ENCODE measurements around the gene ANKLE1. TPM values are rescaled to one million over a fixed set of nuclear protein-coding genes. Genes with fewer than 3 reads are reported as not detected.

ANKLE1 gene
- total and polyA plus RNA-seq, 2 donors (not counting 1 experiment from before 2014, with no cell fraction given) = 0.08 to 0.17 TPM

DNA sequence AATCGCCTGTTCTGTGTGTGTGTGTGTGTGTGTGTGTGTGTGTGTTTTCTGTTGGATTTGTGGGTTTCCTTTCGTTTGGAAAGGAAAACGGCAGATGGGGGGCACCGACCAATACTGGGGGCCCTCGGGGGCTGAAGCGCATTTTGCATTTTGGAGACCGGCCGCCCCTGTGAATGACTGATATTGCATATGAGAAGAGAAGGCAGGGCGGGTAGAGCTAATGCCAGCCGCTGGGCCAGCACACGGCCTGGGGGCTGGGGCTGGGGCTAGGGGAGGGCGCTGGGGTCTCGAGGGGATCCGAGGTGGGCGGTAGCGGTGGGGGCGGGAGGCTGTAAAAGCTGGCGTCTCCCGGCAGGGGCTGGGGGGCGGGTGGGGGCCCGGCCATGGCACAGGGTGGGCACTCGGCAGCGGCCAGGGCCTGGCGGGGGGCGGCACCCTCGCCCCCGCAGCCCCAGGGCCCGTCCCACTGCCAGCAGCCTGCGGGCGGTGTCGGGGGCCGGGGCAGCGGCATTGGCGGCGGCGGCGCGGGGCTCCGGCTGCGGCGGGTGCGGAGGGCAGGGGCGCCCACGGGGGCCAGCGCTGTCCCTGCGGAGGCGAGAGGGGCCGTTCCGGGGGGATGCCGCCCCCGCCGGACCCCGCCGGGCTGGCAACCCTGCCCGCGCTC lies 41.7 kb downstream of the ANKLE1 start:
- H3K4me1 ChIP-seq (ENCODE audit: control insufficient read depth, extremely low read depth, insufficient read depth, low read length) = no peaks in the 10 kb centered on the region
- no peaks in the 10 kb centered on the region for H3K27me3 ChIP-seq (ENCODE audit: control insufficient read depth, insufficient read depth, low read length)
- no peaks in the 10 kb centered on the region for H3K79me2 ChIP-seq (ENCODE audit: control insufficient read depth, insufficient read depth, low read length)
- H4K20me1 ChIP-seq (ENCODE audit: control insufficient read depth, extremely low read depth, insufficient read depth, low read length) = no peaks in the 10 kb centered on the region
- H3K4me3 ChIP-seq (replicated peaks in 1 of 4; ENCODE audit: control extremely low read depth in 1 of 4, insufficient read depth in 1 of 4, low read depth in 3 of 4, low read length in 4 of 4) = no peak overlapping the region
- H3K36me3 ChIP-seq (ENCODE audit: control insufficient read depth, insufficient read depth, low read length) = peaks cover 26% of the 10 kb centered on the region
- H3K4me2 ChIP-seq (ENCODE audit: extremely low read depth, insufficient read depth, low read length) = no peak overlapping the region
- no peak for DNase-seq (ENCODE audit: low read depth in 2 of 2)
- no peak overlapping the region for H3K27ac ChIP-seq (ENCODE audit: insufficient read depth, low read length)
- no peak for TF ChIP-seq EZH2 (IDR thresholded peaks at IDR 0.05; ENCODE audit: low read length, missing control alignments)
- TF ChIP-seq, protein P1, sequence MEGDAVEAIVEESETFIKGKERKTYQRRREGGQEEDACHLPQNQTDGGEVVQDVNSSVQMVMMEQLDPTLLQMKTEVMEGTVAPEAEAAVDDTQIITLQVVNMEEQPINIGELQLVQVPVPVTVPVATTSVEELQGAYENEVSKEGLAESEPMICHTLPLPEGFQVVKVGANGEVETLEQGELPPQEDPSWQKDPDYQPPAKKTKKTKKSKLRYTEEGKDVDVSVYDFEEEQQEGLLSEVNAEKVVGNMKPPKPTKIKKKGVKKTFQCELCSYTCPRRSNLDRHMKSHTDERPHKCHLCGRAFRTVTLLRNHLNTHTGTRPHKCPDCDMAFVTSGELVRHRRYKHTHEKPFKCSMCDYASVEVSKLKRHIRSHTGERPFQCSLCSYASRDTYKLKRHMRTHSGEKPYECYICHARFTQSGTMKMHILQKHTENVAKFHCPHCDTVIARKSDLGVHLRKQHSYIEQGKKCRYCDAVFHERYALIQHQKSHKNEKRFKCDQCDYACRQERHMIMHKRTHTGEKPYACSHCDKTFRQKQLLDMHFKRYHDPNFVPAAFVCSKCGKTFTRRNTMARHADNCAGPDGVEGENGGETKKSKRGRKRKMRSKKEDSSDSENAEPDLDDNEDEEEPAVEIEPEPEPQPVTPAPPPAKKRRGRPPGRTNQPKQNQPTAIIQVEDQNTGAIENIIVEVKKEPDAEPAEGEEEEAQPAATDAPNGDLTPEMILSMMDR (conservative IDR thresholded peaks at IDR 0.05 in 1 of 2, IDR thresholded peaks at IDR 0.05 in 1 of 2; ENCODE audit: low read depth in 1 of 2, low read length in 2 of 2) = no peak
- no peak overlapping the region for H2AFZ ChIP-seq (ENCODE audit: low read length)
- H3K9ac ChIP-seq (ENCODE audit: insufficient read depth, low read length) = no peak overlapping the region
- H3K9me3 ChIP-seq (ENCODE audit: control insufficient read depth, insufficient read depth, low read depth, low read length) = no peaks in the 10 kb centered on the region

DNA sequence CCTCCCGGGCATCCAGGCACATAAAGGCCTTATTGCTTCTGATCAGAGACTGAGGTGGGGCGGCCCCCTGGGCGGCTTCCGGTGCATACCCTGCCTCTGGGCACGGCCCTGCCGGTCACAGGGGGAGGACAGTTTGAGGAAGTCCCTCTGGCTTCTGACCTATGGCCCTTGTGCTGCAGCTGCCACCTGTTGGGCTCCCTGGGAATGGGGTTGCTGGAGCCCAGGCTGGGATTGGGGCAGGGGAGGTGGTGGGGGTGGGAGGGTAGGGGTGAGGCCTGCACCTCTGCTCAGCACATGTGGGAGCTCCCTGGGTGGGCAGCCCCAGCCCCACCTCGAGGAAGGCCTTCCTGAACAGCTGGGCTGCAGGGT lies 42.2 kb downstream of the ANKLE1 start:
- TF ChIP-seq, protein P1 (conservative IDR thresholded peaks at IDR 0.05 in 1 of 2, IDR thresholded peaks at IDR 0.05 in 1 of 2; ENCODE audit: low read depth in 1 of 2, low read length in 2 of 2) = no peak
- TF ChIP-seq EZH2 (IDR thresholded peaks at IDR 0.05; ENCODE audit: low read length, missing control alignments) = no peak

DNA sequence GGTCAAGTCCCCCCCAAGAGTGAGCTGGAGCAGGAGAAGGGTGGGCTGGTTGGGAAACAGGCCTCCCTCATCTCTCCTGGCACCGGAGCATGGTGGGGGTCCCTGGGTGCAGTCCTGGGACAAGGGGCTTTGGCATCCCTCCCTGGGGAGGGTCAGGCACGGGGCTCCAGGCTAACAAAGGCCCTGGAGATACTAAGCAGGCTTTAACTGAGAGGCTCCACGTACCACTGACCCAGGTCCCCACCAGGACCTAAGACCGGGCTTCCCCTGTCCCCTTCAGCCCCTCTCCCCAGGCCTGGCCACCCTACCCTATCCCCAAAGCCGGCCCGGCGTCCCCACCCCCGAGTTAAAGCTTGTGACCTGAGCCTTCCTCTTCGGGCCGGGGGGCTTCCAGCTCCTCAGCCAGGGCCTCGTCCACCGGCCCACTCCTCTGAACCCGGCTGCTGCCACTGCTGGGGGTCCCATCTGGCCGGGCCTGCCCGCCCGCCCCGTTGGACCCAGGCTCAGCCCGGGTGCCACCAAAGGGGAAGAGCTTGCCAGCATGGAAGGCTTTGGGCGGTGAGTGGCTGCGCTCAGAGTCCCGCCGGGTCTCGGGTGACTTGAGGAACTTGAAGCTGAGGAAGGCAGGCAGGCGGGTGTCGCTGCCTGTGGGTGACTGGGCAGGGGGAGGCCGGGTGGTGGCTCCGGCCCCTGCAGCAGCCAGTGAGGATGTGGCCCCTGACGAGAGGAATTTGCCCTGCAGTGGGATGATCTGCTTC lies 42.8 kb downstream of the ANKLE1 start:
- TF ChIP-seq, protein P1 (conservative IDR thresholded peaks at IDR 0.05 in 1 of 2, IDR thresholded peaks at IDR 0.05 in 1 of 2; ENCODE audit: low read depth in 1 of 2, low read length in 2 of 2) = no peak
- no peak for TF ChIP-seq EZH2 (IDR thresholded peaks at IDR 0.05; ENCODE audit: low read length, missing control alignments)
- H3K9me3 ChIP-seq (ENCODE audit: control insufficient read depth, insufficient read depth, low read depth, low read length) = no peaks in the 10 kb centered on the region
- no peaks in the 10 kb centered on the region for H3K4me1 ChIP-seq (ENCODE audit: control insufficient read depth, extremely low read depth, insufficient read depth, low read length)
- no peaks in the 10 kb centered on the region for H3K79me2 ChIP-seq (ENCODE audit: control insufficient read depth, insufficient read depth, low read length)
- H3K4me2 ChIP-seq (ENCODE audit: extremely low read depth, insufficient read depth, low read length) = no peak overlapping the region
- no peak overlapping the region for H2AFZ ChIP-seq (ENCODE audit: low read length)
- H3K4me3 ChIP-seq (replicated peaks in 1 of 4; ENCODE audit: control extremely low read depth in 1 of 4, insufficient read depth in 1 of 4, low read depth in 3 of 4, low read length in 4 of 4) = no peak overlapping the region
- H4K20me1 ChIP-seq (ENCODE audit: control insufficient read depth, extremely low read depth, insufficient read depth, low read length) = no peaks in the 10 kb centered on the region
- no peak overlapping the region for H3K27ac ChIP-seq (ENCODE audit: insufficient read depth, low read length)
- no peaks in the 10 kb centered on the region for H3K27me3 ChIP-seq (ENCODE audit: control insufficient read depth, insufficient read depth, low read length)
- no peak overlapping the region for H3K9ac ChIP-seq (ENCODE audit: insufficient read depth, low read length)
- peaks cover 21% of the 10 kb centered on the region for H3K36me3 ChIP-seq (ENCODE audit: control insufficient read depth, insufficient read depth, low read length)
- no peak for DNase-seq (ENCODE audit: low read depth in 2 of 2)

More for the DNA sequence above, 42.2 kb downstream of the ANKLE1 start:
- H3K4me3 ChIP-seq (replicated peaks in 1 of 4; ENCODE audit: control extremely low read depth in 1 of 4, insufficient read depth in 1 of 4, low read depth in 3 of 4, low read length in 4 of 4) = no peak overlapping the region
- no peaks in the 10 kb centered on the region for H3K79me2 ChIP-seq (ENCODE audit: control insufficient read depth, insufficient read depth, low read length)
- H4K20me1 ChIP-seq (ENCODE audit: control insufficient read depth, extremely low read depth, insufficient read depth, low read length) = no peaks in the 10 kb centered on the region
- H3K36me3 ChIP-seq (ENCODE audit: control insufficient read depth, insufficient read depth, low read length) = peaks cover 25% of the 10 kb centered on the region
- no peak for DNase-seq (ENCODE audit: low read depth in 2 of 2)
- no peak overlapping the region for H3K9ac ChIP-seq (ENCODE audit: insufficient read depth, low read length)
- no peak overlapping the region for H2AFZ ChIP-seq (ENCODE audit: low read length)
- H3K9me3 ChIP-seq (ENCODE audit: control insufficient read depth, insufficient read depth, low read depth, low read length) = no peaks in the 10 kb centered on the region
- H3K4me2 ChIP-seq (ENCODE audit: extremely low read depth, insufficient read depth, low read length) = no peak overlapping the region
- no peak overlapping the region for H3K27ac ChIP-seq (ENCODE audit: insufficient read depth, low read length)
- H3K27me3 ChIP-seq (ENCODE audit: control insufficient read depth, insufficient read depth, low read length) = no peaks in the 10 kb centered on the region
- H3K4me1 ChIP-seq (ENCODE audit: control insufficient read depth, extremely low read depth, insufficient read depth, low read length) = no peaks in the 10 kb centered on the region

All from fibroblast of lung (primary cell).